HEK293T (cell line): ENCODE data around the gene ARRDC1.

Source experiments
- BHLHE40 ChIP-seq: fragments of 450-650 bp; IDR thresholded peaks from 2 replicates; pipeline ENCODE4 v1.6.1; 2016; ENCODE audit warnings: mild to moderate bottlenecking, moderate library complexity, borderline replicate concordance
- ELF4 ChIP-seq: fragments of 450-650 bp; IDR thresholded peaks from 2 replicates; pipeline ENCODE4 v1.6.1; 2017; ENCODE audit warnings: antibody characterized with exemption
- FOXA1 ChIP-seq: fragments of 450-650 bp; IDR thresholded peaks from 2 replicates; pipeline ENCODE4 v1.6.1; 2016; ENCODE audit warnings: mild to moderate bottlenecking
- HDGF ChIP-seq: fragments of 450-650 bp; IDR thresholded peaks from 2 replicates; pipeline ENCODE4 v1.6.1; 2017; ENCODE audit warnings: antibody characterized with exemption, borderline replicate concordance
- SP1 ChIP-seq: fragments of 450-650 bp; IDR thresholded peaks from 2 replicates; pipeline ENCODE4 v1.6.1; 2017
- SUZ12 ChIP-seq: fragments of 450-650 bp; IDR thresholded peaks from 2 replicates; pipeline ENCODE4 v1.6.1; 2016; ENCODE audit warnings: mild to moderate bottlenecking
- TARDBP ChIP-seq: fragments of 450-650 bp; IDR thresholded peaks from 2 replicates; pipeline ENCODE4 v1.6.1; 2016

- TF ChIP-seq ELF4 (no peak), FOXA1 (no peak), HDGF (no peak), TARDBP (no peak), BHLHE40 (no peak), SUZ12 (no peak), SP1 (no peak)
These were observed 54.7 kb downstream of the ARRDC1 start for GRCh38 chr9:137660144-137660543.
